SH-SY5Y (cell line): ENCODE results near the gene GDA.

Experiments used
- GATA2 ChIP-seq: IDR thresholded peaks from 2 replicates; pipeline ENCODE4 v1.6.1; 2011; ENCODE audit warnings: mild to moderate bottlenecking, low read depth, low read length
- GATA3 ChIP-seq: IDR thresholded peaks from 2 replicates; pipeline ENCODE4 v1.6.1; 2011; ENCODE audit warnings: low read depth, mild to moderate bottlenecking, low read length, moderate library complexity

DNA sequence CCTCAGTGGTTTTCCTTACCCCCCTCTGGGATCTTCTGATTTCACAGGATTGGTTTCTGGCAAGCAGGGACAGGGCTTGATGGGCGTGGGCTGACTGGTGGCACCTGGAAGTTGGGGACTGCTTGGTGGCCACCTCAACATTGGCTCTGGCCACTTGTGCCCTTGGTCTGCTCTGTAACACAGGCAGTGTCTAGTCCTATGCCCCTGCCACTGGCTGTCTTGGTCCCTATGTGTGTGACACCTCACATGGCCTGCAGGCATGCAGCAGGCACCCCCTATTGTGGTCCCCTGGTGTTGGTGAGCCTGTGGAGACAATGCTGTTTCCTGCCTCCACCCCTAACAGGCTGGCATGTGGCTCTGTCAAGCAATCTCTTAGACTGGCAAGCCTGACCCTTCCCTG lies 71.3 kb downstream of the GDA start:
- TF ChIP-seq GATA2 (no peak), GATA3 (no peak)
